Measurements from ENCODE around the gene RABL2A. TPM values are rescaled to one million over a fixed set of nuclear protein-coding genes. Genes with fewer than 3 reads are reported as not detected.
"Not testable (repeated sequence)": the region's sequence is repeated elsewhere in the genome, so short reads cannot be mapped to it uniquely, and the experiment has no call there.

The RABL2A gene
- total RNA-seq, 1 experiment from 2014 or later: 11.4 TPM

GRCh38 chr2:113591926-113592325, 35.1 kb upstream of the RABL2A start:
- H2BK20ac ChIP-seq (ENCODE audit: low read depth, low read length, poor library complexity, severe bottlenecking); H2AK5ac ChIP-seq (ENCODE audit: insufficient read length, low read length); H3K27me3 ChIP-seq (ENCODE audit: insufficient read depth, low read length); H3K27ac ChIP-seq (ENCODE audit: insufficient read length, low read depth, low read length); H3K4me1 Mint-ChIP-seq; H2BK5ac ChIP-seq (ENCODE audit: insufficient read length, low read length); H3K4ac ChIP-seq (ENCODE audit: low read depth, low read length); H3K79me2 ChIP-seq (ENCODE audit: insufficient read depth, low read length); H3K9ac ChIP-seq (ENCODE audit: extremely low read depth, insufficient read length, low read length); H3K27me3 Mint-ChIP-seq (ENCODE audit: low read depth); H4K20me1 ChIP-seq (ENCODE audit: control insufficient read depth, insufficient read depth, insufficient read length); H3K4me3 Mint-ChIP-seq; H3K79me1 ChIP-seq (ENCODE audit: insufficient read depth, low read depth, low read length, poor library complexity, severe bottlenecking); H4K91ac ChIP-seq (ENCODE audit: insufficient read length, low read depth, low read length); H3K4me1 ChIP-seq (ENCODE audit: insufficient read depth, low read length); H3K9me3 ChIP-seq (ENCODE audit: control insufficient read depth, low read depth, low read length); H4K5ac ChIP-seq (ENCODE audit: insufficient read length, low read depth, low read length); H3K23ac ChIP-seq (ENCODE audit: insufficient read length, low read depth, low read length); H3K23me2 ChIP-seq (ENCODE audit: insufficient read length, low read depth, low read length, poor library complexity, severe bottlenecking); H2BK15ac ChIP-seq (ENCODE audit: low read depth, low read length); H2BK120ac ChIP-seq (ENCODE audit: low read depth, low read length, poor library complexity, severe bottlenecking); H3K27ac Mint-ChIP-seq; H3T11ph ChIP-seq (ENCODE audit: low read length); H3K4me2 ChIP-seq (ENCODE audit: insufficient read depth, insufficient read length, low read length); H3K9me3 Mint-ChIP-seq; H3K36me3 Mint-ChIP-seq (ENCODE audit: insufficient read depth in 1 of 3, low read depth in 3 of 3); H2AFZ ChIP-seq (ENCODE audit: low read length); H3K14ac ChIP-seq (ENCODE audit: insufficient read depth, low read length); DNase-seq; H3K18ac ChIP-seq (ENCODE audit: insufficient read length, low read depth, low read length); H3K56ac ChIP-seq (ENCODE audit: insufficient read length, low read depth, low read length); H2BK12ac ChIP-seq (ENCODE audit: insufficient read length, low read depth, low read length); H4K8ac ChIP-seq (replicated peaks; ENCODE audit: insufficient read length, low read depth, low read length): not testable (repeated sequence)
- no CpG with 5 or more reads among the region's 9 CpGs for WGBS (ENCODE audit: extremely low coverage, insufficient read length, low lambda C conversion rate)

DNA sequence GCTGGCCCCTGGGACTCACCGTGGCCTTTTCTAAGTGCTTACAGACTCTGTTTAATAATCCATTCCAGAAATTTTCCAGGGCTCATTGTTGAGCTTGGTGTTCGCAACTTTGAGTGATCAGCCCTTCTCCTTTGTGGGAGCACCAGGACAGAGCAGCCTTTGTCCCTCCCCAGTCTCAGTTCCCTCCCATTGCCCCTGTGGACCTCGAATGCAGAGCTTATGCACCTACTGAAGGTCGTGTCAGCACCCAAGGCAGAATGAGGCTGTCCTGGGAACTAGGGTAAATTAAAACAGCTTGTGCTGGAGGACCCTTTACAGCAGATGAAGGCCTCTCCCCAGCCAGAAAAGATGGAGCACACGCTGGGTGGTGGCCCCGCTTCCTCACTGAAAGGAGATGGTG, 33.8 kb upstream of the RABL2A start:
- H3K56ac ChIP-seq (ENCODE audit: insufficient read length, low read depth, low read length); H3K4me1 ChIP-seq (ENCODE audit: insufficient read depth, low read length); H3K27me3 ChIP-seq (ENCODE audit: insufficient read depth, low read length); H2BK5ac ChIP-seq (ENCODE audit: insufficient read length, low read length); DNase-seq; H3K14ac ChIP-seq (ENCODE audit: insufficient read depth, low read length); H3K4me2 ChIP-seq (ENCODE audit: insufficient read depth, insufficient read length, low read length); H3K4me3 Mint-ChIP-seq; H2BK15ac ChIP-seq (ENCODE audit: low read depth, low read length); H3K36me3 Mint-ChIP-seq (ENCODE audit: insufficient read depth in 1 of 3, low read depth in 3 of 3); H3K9me3 ChIP-seq (ENCODE audit: control insufficient read depth, low read depth, low read length); H3K79me1 ChIP-seq (ENCODE audit: insufficient read depth, low read depth, low read length, poor library complexity, severe bottlenecking); H3K9ac ChIP-seq (ENCODE audit: extremely low read depth, insufficient read length, low read length); H2BK120ac ChIP-seq (ENCODE audit: low read depth, low read length, poor library complexity, severe bottlenecking); H3T11ph ChIP-seq (ENCODE audit: low read length); H4K8ac ChIP-seq (replicated peaks; ENCODE audit: insufficient read length, low read depth, low read length); H2AFZ ChIP-seq (ENCODE audit: low read length); H3K9me3 Mint-ChIP-seq; H3K23ac ChIP-seq (ENCODE audit: insufficient read length, low read depth, low read length); H3K27me3 Mint-ChIP-seq (ENCODE audit: low read depth); H4K20me1 ChIP-seq (ENCODE audit: control insufficient read depth, insufficient read depth, insufficient read length); H2AK5ac ChIP-seq (ENCODE audit: insufficient read length, low read length); H3K4me1 Mint-ChIP-seq; H3K27ac Mint-ChIP-seq; H4K5ac ChIP-seq (ENCODE audit: insufficient read length, low read depth, low read length); H4K91ac ChIP-seq (ENCODE audit: insufficient read length, low read depth, low read length); H3K79me2 ChIP-seq (ENCODE audit: insufficient read depth, low read length); H2BK20ac ChIP-seq (ENCODE audit: low read depth, low read length, poor library complexity, severe bottlenecking); H3K27ac ChIP-seq (ENCODE audit: insufficient read length, low read depth, low read length); H3K23me2 ChIP-seq (ENCODE audit: insufficient read length, low read depth, low read length, poor library complexity, severe bottlenecking); H3K4ac ChIP-seq (ENCODE audit: low read depth, low read length); H3K18ac ChIP-seq (ENCODE audit: insufficient read length, low read depth, low read length); H2BK12ac ChIP-seq (ENCODE audit: insufficient read length, low read depth, low read length): not testable (repeated sequence)
- no CpG with 5 or more reads among the region's 6 CpGs for WGBS (ENCODE audit: extremely low coverage, insufficient read length, low lambda C conversion rate)

Measured in H9 (cell line).